Kidney glomerular epithelial cell (primary cell): Measurements from ENCODE around the gene SNX27.
"Not testable (repeated sequence)": the region's sequence is repeated elsewhere in the genome, so short reads cannot be mapped to it uniquely, and the experiment has no call there.

Experiments
- DNase-seq: peaks from one replicate; lab custom pipeline; 2025; lab: John Stamatoyannopoulos, UW

The SNX27 gene

DNA sequence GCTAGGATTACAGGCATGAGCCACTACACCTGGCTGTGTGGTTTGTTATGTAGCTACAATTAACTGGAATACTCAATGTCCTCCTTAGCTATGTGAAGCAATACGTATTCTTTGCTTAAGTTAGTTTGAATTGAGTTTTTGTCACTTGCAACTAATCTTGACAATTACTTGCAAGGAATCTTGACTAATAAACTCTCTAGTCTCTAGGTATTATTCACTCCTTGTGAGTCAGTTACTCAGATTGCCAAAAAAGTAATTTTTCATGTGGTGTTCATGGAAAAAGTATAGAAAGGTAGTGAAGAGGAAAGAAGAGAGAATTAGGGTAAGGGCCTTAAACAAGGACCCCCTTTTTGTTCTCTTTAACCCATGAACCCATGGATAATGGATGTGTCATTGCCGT, 7.6 kb upstream of the SNX27 start:
- DNase-seq = no peak

GRCh38 chr1:151606384-151606783, 5.5 kb upstream of the SNX27 start:
- peak; percentile 12 for DNase-seq

DNA sequence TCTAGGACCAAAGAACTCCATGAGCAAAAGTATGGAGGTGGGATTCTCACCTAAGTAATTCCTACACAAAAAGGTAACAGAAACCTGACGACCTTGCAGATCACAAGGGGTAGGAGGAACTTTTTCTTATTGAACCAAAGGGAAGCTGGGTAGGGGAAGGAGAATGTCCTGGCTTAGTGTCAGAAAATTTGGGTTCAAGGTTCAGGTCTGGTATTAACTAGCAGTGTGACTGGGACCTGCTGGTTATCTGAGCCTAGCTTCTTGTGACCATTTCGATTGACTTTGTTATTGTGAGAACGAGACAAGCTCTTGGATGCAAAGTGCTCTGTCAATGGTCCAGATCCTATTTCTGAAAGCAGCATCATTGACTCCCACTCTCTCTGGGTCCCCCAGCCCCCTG, 5.0 kb upstream of the SNX27 start:
- DNase-seq = no peak

- no peak for DNase-seq
Measured at GRCh38 chr1:151610142-151610541, 1.7 kb upstream of the SNX27 start.

GRCh38 chr1:151611288-151611790, 511 bp upstream of the SNX27 start:
- no peak for DNase-seq

DNA sequence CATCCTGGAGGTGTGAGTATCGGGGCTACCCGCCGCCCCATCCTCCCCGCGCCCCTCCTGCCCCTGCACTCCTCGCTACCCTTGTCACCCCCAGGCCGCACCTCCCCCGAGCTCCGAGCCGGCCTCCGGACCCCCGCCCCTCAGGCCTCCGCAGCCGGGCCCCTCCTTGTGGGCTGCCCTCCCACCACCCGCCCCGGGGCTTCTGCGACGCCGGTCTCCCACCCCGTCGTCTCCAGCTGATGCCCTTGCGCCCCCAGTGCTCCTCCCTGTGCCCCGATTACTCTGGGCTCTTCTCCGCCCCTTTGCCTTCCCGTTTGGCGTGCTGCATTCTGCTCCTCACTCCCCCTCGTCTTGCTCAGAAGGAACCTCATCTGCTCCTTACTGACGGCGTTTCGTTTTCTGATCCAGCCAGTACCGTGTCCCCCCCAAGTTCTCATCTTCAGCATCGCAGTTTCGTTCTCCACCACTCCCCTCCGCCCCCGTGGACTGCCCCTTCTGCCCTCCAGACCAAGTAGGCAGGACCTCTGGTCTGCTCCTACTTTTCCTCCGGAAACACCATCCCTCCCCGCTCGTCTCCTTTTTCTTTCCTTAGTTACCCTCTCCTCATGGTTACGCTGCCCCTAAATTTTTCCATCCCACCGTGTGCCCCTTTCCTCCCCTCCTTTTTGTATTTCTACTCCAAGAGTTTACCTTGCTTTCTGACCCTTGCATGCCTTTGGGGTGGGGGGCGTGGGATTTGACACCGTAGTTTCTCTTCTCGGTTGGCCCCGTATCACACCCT, 841 bp downstream of the SNX27 start:
- no peak for DNase-seq

DNA sequence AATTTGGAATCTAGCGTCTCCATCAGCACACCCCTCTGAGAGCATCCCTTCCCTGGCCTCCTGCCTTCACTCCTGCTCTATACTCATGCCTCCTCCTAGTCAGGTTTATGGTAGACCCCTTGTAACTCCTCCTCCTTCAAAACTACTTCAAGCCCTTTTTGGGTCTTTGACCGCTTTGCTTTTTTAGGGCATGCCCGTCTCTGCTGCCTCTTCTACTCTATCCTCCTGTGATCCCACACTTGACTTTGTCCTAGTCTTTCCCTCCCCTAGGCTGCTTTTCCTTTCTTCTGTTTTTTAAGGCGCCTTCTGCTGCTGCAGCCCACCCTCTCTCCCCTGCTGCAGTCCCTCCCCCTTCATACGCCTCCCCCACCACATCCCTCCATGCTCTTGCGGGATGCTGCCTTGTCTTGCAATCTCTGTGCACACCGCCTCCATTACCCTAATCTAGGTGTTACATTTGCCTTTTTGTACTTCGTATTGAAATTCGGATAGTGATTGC, 1.5 kb downstream of the SNX27 start:
- no peak for DNase-seq

DNA sequence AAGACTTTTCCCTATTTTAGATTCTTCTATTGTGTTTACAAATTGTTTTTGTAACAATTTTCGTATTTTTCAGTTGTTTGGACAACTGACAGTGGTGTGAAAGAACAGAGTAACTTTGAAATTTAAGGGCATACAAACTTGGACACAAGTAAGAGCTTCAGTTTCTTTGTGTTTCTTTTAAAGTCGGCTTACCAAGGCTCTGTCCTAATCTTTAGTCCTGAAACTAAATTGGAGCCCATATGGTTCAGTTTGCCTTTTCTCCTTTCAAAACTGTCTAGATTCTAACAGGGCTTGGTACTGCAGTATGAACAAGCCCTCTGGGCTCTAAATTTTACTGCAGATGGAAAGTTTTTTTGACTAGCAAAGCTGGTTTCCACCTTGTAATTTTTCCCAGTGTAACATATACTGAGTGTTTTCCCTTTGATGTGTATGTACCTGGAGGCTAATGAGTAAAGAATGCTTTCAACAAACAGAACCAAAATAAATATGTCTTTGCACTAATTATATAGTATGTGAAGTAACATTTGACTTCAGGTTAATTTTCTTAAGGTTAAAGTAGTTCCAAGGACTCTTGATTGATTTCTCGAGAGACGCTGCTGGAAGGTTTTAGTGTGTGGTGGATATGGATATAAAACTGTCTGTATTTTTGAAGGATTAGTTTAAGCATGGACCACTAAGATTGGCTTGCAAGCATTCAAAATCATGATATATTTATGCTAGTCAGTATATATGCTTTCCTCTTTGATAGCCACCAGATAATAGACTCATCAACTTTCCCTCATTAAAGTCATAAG, 4.1 kb downstream of the SNX27 start:
- no peak for DNase-seq

- no peak for DNase-seq
Measured at GRCh38 chr1:151616505-151616849, 4.6 kb downstream of the SNX27 start.

- no peak for DNase-seq
Measured at GRCh38 chr1:151618003-151618402, 6.2 kb downstream of the SNX27 start.

GRCh38 chr1:151618470-151618869, 6.6 kb downstream of the SNX27 start:
- no peak for DNase-seq

- not testable (repeated sequence) for DNase-seq
Measured at GRCh38 chr1:151618996-151619395, 7.1 kb downstream of the SNX27 start.

- no peak for DNase-seq
Measured at GRCh38 chr1:151619489-151620093, 7.7 kb downstream of the SNX27 start.

DNA sequence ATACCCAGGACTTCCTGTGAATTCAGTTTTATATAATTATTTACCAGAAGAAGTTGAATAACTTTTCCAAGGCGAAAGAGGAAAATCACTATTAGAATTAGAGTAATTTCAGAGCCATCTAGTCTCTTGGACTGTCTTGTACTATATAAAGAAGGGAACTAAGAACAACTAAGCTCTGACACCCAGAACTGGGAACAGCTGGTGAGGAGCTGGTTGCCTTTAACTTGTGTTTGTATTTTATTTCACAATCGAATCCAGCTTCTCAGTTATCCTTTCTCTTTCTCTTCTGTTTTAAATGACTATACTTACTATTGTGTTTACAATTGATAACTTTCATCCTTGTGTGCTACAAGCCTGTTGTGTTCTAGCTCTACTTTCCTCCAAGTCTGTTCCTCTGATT, 8.4 kb downstream of the SNX27 start:
- DNase-seq = no peak

DNA sequence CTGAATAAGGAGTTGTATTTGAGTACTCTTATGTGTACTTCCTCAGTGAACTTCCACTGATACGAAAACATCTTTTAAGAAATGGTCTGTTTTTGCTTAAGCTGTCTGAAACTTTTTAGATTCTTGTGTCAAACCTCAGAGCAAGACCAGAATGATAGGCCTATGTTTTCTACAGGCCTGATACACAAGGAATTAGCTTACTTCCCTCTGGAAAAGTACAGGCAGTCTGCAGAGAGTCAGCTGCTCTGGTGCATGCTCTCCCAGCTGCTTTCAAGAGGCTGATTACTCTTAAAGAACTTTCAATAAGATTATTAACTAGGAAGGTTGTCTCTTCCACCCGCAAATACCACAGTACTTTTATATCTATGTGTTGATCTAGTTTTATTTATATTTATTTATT, 9.5 kb downstream of the SNX27 start:
- no peak for DNase-seq

DNA sequence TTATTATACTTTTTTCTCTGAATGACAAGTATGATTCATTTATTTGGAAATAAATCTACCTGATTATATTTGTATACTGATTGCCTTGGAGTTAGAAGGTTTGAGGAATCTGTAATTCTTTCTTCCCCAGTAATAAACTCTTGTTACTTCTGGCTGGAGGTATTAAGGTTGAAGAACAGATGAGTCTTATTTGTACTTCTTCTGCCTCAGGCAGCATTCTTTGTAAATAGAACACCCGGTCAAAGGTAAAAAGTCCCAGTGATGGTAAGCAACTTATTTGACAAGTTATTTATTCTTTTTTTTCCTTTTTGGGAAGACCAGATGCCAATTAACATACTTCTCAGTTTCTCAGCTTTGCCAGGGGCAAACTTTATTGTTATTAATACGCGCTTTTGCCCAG, 12.9 kb downstream of the SNX27 start:
- no peak for DNase-seq

DNA sequence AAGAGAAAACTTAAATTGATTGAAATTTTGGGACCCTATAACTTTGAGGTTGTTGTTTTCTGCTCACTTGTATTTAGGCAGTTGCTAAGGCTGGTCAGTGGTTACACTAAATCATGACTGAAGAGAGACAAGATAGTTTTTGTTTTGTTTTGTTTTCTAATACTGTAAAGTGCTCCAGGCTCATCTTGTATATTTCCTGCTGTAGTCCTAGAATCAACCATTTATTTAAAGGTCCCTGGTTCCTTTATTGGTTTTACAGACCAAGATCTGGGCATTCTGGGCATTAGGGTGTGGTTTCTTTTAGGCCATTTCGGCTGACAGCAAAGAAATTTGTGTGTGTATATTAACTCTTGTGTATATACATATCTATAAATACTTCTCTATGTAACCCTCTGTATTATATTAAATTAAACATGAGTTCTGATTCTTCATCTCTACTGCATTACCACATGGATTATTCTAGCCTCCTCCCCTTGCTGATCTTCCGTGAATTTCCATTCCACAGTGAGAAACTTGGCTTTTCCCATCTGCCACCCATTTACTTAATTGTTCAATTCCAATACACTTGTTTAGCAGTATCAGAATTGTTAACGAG, 15.0 kb downstream of the SNX27 start:
- DNase-seq = no peak

GRCh38 chr1:151629278-151629677, 17.4 kb downstream of the SNX27 start:
- DNase-seq = no peak

DNA sequence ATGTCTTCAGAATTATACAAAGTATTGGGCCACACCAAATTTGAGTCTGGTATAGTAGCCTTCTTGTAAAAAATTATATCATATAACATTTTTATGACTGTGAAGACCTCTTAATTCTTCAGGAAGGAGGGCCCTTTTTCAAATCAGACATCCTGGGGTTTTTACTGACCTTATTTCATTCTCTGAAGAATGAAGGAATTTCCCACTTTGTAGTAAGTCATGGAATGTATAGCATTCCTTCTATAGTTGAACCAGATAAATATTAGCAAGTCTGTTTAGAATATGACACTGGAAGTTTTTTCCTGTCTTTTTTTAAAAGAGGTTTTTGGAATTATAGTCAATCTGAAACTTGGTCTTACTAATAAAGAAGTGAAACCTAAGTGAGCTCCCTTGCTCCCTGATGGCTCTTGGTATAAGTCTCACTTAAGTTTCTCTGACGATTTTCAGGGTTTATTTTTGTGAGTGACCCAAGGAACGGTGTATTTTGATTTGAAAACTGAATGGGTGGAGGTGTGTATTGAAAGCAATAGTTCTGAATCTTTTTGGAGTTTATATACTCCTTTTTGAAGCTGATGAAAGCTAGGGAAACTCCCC, 23.7 kb downstream of the SNX27 start:
- no peak for DNase-seq

- no peak for DNase-seq
Measured at GRCh38 chr1:151638074-151638775, 26.4 kb downstream of the SNX27 start.

GRCh38 chr1:151638812-151639211, 27.0 kb downstream of the SNX27 start:
- DNase-seq = no peak
